ENCODE data around the gene PTPRN2.

PTPRN2 gene

DNA sequence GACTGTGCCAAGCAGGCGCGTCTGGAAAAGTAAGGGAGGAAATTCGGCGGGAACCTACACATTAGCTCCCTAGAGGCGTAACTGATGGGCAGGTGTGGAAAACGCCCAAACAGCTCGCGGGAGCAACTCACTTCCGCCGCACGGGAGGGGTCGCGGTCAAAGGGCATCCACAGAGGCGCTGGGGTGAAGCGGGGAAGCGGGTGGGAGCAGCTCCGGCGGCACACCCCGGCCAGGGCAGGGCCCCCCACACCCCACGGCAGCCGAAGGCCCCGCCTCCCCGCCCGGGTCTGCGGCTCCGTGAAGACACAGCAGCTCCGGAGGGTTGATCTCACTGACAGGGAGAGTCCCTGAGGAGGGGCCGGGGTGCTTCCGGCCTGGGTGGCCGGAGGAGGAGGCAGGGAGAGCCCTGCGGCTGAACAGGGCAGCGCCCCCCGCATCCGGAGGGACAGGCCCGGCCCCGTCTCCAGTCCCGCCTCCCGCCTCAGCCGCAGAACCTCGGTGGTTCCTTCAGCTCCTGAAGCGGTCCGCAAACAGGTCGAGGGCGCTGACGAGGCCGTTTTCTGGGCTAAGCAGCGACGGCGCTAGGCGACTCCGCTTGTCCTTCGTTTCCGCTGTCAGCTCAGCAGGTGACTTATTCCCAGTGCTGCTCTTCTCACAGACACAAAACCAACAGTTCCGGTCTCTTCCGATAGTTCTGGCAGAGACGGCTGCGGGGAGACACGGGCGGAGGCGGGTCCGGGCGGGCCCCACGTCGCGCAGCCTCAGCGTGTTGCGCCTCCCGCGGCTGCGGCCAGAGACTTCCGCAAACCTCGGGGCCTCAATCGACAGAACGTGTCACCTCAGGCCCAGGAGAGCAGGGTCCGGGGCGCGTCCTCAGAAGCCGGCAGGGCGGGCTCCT is 974.7 kb downstream of the PTPRN2 start:
- no peak for DNase-seq

DNA sequence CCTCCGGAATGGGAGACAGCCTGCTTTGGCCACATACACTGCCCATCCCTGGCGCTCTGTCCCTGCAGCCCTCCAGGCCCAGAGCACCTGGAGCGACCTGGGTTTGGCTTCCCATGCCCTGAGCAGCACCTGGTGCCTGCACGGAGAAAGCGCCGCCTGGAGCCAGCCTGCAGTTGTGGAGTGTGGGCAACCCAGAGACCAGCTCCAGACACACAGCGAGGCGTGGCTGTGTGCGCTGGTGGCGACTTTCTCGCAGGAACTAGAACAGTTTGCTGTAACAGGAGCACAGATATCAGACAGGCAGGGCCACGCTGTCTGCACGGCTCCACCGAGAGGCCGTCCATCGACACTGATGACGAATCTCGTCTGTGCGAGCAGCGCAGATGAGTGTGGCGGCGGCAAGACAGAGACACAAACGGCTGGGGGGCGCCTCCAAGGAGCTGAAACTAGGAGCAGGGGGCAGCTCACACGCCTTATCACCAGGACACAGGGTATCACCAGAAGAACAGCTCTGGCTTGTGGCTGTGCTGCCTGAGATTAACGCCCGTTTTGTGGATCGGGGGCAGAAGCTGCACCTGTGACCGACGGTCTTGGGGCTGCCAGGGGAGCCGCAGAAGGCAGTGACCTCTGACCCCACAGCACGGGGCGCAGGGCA is 975.5 kb downstream of the PTPRN2 start:
- no peak for DNase-seq

DNA sequence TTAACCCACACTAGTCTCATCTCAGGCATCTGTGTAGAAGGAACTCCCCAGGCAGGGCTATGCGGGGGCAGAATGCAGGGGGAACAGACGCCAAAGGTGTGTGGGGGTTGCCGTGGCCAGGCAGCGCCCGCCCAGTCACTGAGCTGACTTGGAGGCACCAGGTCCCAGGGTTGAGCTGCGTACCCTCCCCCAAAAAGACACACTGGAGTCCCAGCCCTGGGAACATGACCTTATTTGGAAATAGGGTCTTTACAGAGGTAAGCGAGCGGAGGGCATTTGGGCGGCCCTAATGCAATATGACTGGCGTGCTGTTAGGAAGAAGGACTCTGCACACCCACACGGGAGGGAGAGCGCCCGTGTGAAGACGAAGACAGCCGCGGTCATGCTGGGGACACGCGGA is 976.3 kb downstream of the PTPRN2 start:
- DNase-seq: no peak

DNA sequence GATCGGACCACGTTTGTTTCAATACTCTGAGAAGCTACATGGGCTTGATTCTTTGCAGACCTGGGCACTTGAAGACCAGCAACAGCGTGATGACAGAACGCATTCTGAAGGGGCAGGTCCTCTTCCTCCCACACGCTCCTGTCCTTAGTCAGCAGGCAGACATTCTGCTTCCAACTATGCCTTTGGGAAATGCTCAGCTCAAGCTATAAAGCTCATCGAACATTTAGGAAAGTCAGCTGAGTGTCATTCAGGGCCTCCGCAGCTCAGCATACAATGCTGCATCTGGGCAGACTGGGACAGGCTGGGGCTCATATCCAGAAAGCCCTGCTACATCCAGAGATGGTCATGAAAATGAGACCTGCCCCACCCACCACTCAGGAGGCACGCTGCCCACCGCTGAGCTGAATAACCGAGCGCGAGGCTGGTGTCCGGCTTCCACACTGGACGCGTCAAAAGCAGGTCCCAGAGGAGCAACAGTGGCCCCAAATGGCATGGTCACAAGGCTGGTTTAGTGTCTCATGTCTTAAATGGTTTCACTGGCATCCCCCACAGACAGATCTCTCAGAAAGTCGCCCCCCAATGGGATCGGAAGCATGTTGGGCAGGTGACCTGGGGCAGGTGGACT is 976.8 kb downstream of the PTPRN2 start:
- DNase-seq: no peak

DNA sequence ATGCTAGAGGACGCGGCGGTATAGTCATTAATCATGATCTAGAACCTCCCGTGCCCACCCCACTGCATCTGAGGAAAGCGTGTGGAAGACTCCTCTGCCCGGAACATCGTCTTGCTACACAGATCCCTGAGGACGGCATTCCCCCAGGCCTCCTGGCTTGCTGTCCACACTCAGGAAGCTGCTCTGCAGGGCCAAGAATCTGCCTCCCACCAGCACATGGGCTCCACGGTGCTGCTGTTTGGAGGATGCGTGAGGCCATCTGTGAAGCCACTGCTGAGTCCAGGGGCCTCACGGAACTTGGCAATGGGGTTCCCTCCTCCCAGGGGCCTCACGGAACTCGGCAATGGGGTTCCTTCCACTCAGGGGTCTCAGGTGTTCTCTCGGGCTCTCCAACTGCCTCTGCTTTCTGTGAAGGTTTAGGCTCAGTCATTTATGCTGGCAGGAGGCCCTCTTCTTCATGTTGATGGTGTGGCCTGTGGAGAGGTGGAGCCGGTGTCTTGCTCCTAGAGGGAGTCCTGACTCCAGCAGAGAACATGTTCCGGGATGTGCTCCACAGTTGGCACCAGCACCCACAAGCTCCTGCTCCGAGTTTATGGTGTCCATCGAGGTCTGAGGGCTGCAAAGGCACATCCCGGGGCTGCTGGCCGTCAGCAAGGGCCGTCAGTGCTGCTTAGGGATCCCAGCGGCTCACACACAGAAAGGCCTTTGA is 977.5 kb downstream of the PTPRN2 start:
- DNase-seq: no peak

DNA sequence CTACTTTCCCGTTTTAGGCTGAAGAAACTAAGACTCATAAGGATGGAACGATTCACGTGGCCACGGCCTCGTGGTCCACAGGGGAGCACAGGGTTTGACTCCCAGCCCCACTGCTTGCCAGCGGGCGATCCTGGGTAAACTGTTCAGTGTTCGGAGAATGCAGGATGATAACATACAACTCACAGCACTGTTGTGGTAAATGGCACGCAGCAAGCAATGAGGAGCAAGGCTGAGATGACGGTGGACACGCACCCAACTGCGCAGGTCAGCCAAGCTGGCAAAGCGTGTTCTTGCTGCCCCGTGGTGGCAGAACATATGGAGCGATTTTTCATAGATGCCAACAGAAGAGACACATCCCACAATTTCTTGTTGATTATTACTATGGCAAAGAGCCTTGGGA is 978.1 kb downstream of the PTPRN2 start:
- DNase-seq: no peak

DNA sequence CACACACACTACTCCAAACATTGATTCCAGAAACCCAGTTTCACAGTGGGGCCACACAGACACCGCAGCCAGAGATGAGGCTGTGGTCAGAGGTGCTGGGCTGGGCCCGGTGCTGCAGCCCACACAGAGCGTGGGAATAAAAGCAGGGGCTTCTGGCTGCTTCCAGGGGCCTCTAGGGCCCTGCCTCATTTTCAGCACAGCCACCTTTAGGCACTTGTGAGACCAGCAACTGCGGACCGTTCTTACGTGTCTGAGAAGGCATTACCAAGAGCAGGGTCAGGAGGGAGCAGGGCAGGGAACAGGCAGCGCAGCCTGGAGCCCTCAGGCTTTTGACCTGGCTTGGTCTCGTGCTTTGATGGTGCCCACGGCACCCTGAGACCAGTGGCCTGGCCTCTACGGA is 980.4 kb downstream of the PTPRN2 start:
- no peak for DNase-seq

DNA sequence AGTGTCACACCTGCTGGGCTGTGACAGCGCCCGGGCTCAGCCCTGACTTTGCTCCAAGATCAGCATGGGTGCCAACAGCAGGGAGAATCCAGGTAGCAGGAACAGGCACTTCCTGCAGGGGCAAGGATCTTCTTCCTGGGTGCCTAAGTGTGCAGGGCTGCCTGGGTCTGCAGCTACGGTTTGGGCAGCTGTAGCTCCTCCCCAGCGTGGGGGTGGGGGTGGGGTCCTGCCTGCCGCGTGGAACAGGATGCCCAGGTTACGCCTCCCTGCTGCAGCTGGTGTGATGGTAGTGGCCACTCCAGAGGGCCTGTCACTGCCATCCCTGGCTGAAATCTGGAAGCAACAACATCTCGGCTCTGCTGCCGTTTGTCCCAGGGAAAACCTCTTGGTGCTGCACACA is 981.5 kb downstream of the PTPRN2 start:
- no peak for DNase-seq

DNA sequence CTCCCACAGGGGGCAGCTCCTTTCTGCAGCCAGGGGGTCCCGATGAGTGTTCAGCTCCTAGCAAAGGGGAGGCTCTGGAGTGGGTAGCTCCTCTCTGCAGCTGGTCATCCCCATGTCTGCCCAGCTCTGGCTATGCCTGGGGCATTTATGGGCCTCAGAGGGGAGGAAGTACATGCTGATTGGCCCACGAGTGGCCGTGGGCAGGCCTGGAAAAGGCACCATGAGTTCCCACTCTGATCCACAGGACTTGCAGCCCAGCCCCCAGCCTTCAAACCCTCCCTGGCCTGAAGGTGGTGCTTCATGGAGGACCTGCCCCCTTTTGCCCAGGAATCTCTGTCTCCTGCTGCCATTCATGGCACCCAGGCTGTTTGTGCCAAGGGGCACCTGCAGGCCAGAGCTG is 982.0 kb downstream of the PTPRN2 start:
- DNase-seq: no peak

DNA sequence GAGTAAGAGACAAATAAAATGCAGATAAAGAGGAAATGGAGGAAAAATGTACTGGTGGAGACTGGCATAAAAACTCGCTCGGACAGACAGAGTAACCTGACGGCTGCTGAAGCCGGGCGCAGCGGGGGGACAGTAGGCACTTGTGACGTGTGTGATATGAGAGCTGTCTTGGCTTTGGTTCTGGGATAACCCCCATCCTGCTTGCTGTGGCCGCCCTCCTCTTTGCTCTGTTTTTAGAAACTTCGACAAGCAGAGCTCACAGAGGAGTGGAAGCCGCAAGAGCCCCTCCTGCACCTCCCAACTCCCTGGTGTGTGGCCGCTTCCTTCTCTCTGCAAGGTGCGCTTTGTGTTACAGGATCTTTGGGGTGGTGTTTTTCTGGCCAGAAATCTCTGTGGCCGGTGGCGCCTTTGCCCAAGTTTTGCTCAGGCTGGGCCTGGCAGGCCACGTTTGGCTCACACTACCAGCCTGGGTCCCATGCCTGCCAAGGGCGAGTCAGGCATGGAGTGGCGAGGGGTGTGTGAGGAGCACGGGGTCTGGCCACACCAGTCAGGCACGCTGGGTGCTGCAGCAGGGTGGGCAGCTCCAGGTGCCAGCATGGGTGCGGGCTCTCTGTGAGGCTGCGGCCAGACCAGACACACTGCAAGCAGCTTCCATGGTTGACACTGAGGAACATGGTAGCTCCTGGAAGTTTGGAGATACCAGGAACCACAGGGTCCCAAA is 982.8 kb downstream of the PTPRN2 start:
- DNase-seq: no peak

DNA sequence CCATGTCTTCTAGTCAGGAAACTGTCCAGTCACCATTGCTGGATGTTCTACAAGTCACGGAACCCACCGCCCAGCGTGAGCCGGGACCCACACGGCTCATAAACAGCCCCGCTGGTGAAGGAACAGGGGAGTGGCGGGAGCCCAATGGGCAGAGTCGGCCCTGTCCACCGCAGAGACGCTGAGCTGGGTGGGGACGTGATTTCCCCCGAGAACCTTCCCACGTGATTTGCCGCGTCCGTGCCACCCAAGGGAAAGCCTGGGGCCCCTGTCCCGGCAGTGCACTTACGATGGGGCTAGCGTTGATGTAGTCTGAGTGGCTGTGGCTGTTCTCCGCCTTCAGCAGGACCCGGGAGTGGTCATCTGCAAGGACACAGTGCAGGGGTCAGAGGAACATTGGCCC is 983.9 kb downstream of the PTPRN2 start:
- no peak for DNase-seq

DNA sequence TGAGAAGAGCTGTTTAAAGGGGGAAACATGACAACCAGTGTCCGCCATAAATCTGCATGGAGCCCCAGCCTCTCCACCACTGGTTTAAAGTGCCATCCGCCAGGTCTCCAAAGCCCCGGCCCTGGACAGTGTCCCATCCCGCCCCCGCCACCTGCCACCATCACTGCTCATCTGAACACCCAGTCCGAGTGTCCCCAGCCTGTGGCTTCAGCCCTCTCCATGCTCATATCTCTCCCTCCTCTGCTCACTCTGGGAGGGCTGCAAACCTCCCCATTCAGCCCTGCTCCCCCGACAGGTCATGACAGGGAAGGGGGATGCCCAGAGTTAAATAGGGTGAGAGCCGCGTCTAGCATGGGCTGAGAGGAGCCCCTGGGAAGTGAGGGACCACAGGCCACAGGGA is 984.6 kb downstream of the PTPRN2 start:
- no peak for DNase-seq

DNA sequence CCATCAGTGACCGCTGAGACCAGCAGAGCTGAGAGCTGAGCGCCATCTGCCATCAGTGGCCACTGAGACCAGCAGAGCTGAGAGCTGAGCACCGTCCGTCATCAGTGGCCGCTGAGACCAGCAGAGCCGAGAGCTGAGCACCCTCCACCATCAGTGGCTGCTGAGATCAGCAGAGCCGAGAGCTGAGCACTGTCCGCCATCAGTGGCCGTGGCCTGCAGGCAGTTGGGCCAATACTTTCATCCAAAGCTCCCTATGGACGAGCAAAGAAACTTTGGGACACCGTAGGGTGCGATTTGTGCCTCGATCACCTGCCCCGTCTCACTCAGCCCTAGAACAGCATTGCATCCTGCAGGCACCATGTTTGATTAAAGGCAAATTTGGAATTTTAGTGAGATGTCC is 985.0 kb downstream of the PTPRN2 start:
- no peak for DNase-seq

DNA sequence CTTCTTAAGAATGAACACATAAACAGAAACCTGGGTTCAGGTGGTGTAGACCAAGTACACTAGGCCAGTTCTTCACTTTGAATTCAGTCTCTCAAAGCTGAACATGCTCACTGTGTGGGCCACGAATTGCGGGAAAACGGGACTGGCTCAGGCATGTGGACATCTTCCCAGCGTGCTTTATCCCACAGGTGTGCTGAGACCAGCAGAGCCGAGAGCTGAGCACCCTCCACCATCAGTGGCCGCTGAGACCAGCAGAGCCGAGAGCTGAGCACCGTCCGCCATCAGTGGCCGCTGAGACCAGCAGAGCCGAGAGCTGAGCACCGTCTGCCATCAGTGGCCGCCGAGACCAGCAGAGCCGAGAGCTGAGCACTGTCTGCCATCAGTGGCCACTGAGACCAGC is 985.5 kb downstream of the PTPRN2 start:
- no peak for DNase-seq

DNA sequence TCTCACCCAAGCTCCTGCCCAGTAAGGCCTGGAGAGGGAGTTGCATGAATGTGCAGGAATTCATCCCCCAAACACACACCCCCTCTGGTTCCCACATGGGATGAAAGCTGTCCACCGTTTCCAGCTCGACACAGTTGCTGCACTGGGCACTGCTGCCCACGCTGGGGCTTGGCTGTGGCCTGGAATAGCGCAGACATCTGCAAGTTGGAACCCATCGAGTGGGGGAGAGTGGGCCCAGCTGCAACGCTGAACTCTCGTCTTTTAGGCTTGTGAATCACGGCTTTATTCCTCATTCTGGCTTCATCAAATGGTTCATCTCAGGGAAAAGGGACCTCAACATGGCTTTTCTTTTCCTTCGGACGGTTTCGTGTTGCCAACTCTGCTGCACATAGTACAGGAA is 986.1 kb downstream of the PTPRN2 start:
- DNase-seq: no peak

DNA sequence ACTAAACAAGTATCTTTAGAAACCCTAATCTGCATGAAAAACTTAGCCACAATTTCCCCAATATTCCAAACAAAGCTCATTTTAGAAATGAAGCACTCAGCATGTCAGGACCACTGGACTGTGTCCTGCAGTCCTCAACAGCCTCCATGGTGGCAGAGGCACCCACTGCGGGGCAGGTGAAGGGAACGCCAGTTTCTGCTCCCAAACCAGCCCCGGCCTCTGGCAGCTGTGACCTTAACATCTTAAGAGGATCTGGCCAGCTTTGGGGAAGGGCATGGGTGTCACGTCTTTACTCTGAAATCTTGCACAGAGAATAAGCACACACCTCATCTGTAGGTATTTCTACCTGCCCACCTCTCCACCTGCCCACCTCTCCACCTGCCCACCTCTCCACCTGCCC is 988.1 kb downstream of the PTPRN2 start:
- DNase-seq: no peak

DNA sequence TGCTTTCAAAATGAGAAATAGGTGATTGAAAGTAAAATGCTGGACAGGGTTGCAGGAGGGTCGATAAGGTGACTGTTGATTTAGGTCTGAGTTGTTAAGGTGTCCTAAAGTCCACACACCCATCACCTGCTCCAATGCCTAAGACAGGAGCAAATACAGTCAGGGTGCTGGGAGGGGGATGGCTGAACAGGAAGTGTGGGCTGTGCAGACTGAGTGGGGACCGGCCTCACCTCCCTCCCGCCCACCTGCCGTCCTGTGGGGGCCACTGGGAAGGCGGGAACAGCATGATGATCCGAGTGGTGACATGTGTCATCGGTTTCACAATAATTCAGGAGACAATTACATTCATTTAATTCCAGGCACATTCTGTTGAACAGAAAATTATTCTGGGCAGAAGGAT is 990.1 kb downstream of the PTPRN2 start:
- DNase-seq: no peak

DNA sequence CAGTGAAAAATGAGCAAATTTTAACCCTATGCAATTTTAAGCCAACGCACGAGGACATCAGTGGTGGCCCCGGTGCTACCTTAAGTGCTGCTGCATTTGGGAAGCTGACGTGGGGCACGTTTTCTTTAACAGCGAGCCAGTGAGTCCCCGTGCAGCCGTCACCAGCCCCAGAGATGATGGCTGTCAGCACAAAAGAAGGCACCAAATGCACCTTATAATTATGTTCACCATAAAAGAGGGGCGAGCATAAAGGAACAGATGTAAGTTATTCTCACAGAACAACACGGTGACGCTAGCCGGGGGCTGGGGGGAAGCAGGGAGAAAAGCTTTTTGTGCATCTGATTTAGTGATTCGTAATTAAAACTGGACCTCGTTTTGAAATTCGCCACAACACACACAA is 990.7 kb downstream of the PTPRN2 start:
- DNase-seq: no peak

DNA sequence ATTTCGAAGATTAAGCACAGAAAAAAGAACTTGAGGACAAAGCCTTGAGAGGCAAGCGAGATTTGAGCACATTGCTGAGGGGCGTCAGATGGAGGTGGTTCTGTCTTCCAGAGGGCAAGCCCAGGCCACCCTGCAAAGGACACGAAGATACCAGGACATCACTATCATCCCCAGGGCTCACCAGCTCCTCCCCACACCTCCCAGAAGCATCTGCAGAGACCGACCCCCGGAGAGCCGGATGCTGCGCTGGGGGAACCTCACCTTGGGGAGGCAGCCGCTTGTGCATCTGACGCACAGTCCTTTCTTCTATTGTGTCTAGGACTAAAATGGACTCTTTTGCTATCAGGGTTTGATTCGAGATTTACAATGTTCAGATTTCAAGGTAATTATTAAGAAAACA is 991.2 kb downstream of the PTPRN2 start:
- DNase-seq: no peak

DNA sequence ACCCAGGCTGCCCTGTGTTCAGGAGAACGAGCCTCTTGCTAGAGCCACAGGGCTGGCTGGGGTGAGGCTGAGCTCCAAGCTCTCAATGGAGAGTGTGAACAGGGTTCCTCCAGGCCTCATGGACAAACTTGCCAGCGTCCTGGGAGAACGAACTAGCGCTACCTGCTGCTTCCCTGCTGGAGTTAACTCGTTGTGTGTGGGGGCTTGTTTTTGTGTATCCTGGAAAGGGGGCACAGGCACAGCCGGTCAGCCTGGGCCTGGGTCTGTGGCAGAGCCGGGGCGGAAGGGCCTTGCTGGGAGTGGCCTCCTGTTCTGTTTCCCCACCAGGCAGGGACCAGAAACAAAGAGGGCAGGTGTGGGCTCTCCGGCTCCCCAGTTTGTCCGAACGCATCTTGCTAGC is 991.6 kb downstream of the PTPRN2 start:
- no peak for DNase-seq

DNA sequence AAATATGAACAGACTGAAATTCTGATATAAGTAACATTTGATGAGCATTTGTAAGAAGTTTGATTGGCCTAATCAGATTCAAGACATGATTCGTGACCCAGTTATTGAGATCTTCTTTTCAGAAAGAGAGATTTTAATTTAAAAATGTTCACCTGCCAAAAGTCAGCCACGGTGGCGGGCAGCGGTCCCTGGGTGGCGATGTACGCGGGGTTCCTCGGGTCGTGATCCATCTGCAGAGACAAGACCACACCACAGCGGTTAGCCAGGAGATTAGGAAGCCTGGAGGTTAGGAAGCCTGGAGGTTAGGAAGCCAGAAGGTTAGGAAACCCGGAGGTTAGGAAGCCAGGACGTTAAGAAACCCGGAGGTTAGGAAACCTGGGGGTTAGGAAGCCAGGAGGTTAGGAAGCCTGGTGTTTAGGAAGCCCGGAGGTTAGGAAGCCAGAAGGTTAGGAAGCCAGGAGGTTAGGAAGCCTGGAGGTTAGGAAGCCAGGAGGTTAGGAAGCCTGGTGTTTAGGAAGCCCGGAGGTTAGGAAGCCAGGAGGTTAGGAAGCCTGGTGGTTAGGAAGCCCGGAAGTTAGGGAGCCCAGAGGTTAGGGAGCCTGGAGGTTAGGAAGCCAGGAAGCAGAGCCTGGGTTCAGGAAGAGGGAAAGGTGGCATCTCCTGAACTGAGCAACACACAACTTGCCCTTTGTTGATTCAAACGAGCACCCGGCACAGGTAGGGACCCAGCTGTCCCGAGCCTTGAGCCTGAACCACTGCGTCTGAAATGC is 992.4 kb downstream of the PTPRN2 start:
- no peak for DNase-seq

DNA sequence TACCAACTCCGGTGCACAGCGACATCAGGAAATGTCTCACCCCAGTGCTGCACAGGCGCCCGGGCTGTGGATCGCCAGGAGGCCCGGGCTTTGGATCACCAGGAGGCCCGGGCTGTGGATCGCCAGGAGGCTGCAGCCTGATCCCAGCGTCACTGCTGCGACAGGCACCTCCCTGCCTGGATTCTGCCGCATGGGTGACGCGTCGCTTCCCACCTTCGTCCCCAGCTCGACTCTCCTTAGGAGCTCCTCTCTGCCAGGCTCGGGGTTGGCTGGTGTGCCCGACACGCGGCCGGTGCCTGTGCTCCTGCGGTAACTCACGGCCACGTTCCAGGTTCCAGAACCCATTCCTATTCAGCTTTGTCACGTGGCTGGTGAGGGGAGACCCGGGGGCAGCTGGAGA is 993.3 kb downstream of the PTPRN2 start:
- DNase-seq: no peak
